Suprapubic skin (tissue), 4 donors: Measurements from ENCODE around the gene MGAT5. TPM values are rescaled to one million over a fixed set of nuclear protein-coding genes. Genes with fewer than 3 reads are reported as not detected.

Experiments
- DNase-seq, 2 donors: peaks; one replicate each; pipeline ENCODE4 v3.0.0-alpha.2; 2019; ENCODE audit warnings: low spot score in 2 of 2
- H3K27ac ChIP-seq: fragments of 200-600 bp; sonication (generic); one replicate; pipeline ENCODE4 v1.5.1; 2019
- H3K27me3 ChIP-seq: fragments of 200-600 bp; sonication (generic); one replicate; pipeline ENCODE4 v1.5.1; 2019
- H3K36me3 ChIP-seq: fragments of 200-600 bp; sonication (generic); one replicate; pipeline ENCODE4 v1.5.1; 2019
- H3K4me1 ChIP-seq: fragments of 200-600 bp; sonication (generic); one replicate; pipeline ENCODE4 v1.5.1; 2019
- H3K4me3 ChIP-seq: fragments of 200-600 bp; sonication (generic); one replicate; pipeline ENCODE4 v1.5.1; 2019; ENCODE audit warnings: mild to moderate bottlenecking
- H3K9me3 ChIP-seq: fragments of 200-600 bp; sonication (generic); one replicate; pipeline ENCODE4 v1.5.1; 2019
- EP300 ChIP-seq: sonication (generic); formaldehyde crosslinking; IDR thresholded peaks from one replicate; pipeline ENCODE4 v1.6.1; 2017; ENCODE audit warnings: antibody characterized with exemption
- POLR2A ChIP-seq, 2 donors: fragments of 450-650 bp; IDR thresholded peaks; one replicate each; pipeline ENCODE4 v1.6.1; 2017; ENCODE audit warnings: antibody characterized with exemption in 2 of 2, mild to moderate bottlenecking in 2 of 2, moderate library complexity in 2 of 2
- POLR2AphosphoS5 ChIP-seq, 3 donors: sonication (generic); formaldehyde crosslinking; IDR thresholded peaks; one replicate each; pipeline ENCODE4 v1.6.1; 2017; ENCODE audit warnings: antibody characterized with exemption in 3 of 3
- WGBS: methylation state at CpG from one replicate; pipeline ENCODE4 v1.1.5; 2018; 5-methylcytosine and 5-hydroxymethylcytosine counted together
- total RNA-seq, 4 donors: library from RNA; depleted of rRNA; stranded (reverse); fragments of >200 nt; gene quantifications; one replicate each; pipeline ENCODE4 v1.1.0, GENCODE V29; 2016
- TF ChIP-seq, protein P1 (sequence below), 2 donors: fragments of 200-600 bp in 1 of 2; fragments of 450-650 bp in 1 of 2; sonication (generic) in 1 of 2; IDR thresholded peaks; one replicate each; pipeline ENCODE4 v1.5.1; 2016 to 2019; ENCODE audit warnings: antibody characterized with exemption in 2 of 2, mild to moderate bottlenecking in 1 of 2, moderate library complexity in 1 of 2

The MGAT5 gene
- total RNA-seq, 4 donors from 2014 or later = 16.9 to 42.1 (median 32.9) TPM

DNA sequence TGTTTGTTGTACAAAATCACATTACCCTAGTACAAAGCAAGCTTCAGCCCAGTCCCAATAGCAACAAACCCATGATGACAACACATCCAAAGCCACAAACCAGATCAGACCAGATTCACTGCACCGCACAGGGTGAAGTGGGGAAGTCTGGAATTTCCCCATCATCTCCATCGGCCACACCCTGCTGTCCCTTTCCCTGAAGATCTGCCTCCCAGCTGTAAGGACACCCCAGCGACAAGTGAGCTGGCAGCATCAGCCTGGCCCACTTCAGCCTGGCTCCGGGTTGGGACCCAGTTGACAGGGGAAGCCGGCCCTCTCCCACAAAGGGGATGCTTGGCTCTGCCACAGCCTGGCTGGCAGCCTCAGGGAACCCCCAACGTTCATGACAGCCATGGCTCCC lies 207.6 kb downstream of the MGAT5 start:
- H3K27me3 ChIP-seq = no peaks in the 10 kb centered on the region
- 44% methylated on average over 3 of the region's 6 CpGs for WGBS
- TF ChIP-seq EP300 (no peak), POLR2AphosphoS5 (IDR thresholded peaks at IDR 0.05) (no peak), POLR2A (IDR thresholded peaks at IDR 0.05) (no peak)
- TF ChIP-seq, protein P1, sequence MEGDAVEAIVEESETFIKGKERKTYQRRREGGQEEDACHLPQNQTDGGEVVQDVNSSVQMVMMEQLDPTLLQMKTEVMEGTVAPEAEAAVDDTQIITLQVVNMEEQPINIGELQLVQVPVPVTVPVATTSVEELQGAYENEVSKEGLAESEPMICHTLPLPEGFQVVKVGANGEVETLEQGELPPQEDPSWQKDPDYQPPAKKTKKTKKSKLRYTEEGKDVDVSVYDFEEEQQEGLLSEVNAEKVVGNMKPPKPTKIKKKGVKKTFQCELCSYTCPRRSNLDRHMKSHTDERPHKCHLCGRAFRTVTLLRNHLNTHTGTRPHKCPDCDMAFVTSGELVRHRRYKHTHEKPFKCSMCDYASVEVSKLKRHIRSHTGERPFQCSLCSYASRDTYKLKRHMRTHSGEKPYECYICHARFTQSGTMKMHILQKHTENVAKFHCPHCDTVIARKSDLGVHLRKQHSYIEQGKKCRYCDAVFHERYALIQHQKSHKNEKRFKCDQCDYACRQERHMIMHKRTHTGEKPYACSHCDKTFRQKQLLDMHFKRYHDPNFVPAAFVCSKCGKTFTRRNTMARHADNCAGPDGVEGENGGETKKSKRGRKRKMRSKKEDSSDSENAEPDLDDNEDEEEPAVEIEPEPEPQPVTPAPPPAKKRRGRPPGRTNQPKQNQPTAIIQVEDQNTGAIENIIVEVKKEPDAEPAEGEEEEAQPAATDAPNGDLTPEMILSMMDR (IDR thresholded peaks at IDR 0.05) = no peak
- no peak overlapping the region for H3K4me3 ChIP-seq
- no peaks in the 10 kb centered on the region for H3K36me3 ChIP-seq
- no peaks in the 10 kb centered on the region for H3K9me3 ChIP-seq
- peaks cover 6% of the 10 kb centered on the region for H3K4me1 ChIP-seq
- H3K27ac ChIP-seq = no peak overlapping the region
- DNase-seq = peak in 1 of 2 donors; percentile 57

DNA sequence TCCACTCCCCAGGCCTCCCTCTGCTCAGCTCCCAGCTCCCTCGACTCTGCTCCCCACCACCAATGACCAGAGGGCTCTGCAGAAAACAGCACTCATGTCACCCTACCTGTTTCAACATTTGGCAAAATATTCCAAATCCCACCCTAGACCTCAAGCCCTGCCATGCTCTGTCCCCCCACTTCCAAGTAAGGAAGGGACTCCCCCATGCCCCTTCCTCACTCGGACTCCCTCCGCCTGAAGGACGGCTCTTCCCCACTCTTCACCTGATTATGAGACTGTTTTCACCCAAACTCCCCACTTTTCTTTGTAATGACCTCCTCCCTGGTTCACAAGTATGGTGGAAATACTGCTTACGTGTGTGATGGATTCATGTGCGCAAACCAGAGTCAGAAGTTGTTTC lies 208.4 kb downstream of the MGAT5 start:
- Histone ChIP-seq H3K4me3 (no peak overlapping the region), H3K36me3 (no peaks in the 10 kb centered on the region), H3K27me3 (no peaks in the 10 kb centered on the region), H3K9me3 (no peaks in the 10 kb centered on the region), H3K27ac (no peak overlapping the region), H3K4me1 (peaks cover 6% of the 10 kb centered on the region)
- 93% methylated on average over 6 of the region's 6 CpGs for WGBS
- TF ChIP-seq POLR2AphosphoS5 (IDR thresholded peaks at IDR 0.05) = no peak
- no peak for TF ChIP-seq EP300
- TF ChIP-seq, protein P1 (IDR thresholded peaks at IDR 0.05) = no peak
- no peak for TF ChIP-seq POLR2A (IDR thresholded peaks at IDR 0.05)
- peak in 1 of 2 donors; percentile 47 for DNase-seq

DNA sequence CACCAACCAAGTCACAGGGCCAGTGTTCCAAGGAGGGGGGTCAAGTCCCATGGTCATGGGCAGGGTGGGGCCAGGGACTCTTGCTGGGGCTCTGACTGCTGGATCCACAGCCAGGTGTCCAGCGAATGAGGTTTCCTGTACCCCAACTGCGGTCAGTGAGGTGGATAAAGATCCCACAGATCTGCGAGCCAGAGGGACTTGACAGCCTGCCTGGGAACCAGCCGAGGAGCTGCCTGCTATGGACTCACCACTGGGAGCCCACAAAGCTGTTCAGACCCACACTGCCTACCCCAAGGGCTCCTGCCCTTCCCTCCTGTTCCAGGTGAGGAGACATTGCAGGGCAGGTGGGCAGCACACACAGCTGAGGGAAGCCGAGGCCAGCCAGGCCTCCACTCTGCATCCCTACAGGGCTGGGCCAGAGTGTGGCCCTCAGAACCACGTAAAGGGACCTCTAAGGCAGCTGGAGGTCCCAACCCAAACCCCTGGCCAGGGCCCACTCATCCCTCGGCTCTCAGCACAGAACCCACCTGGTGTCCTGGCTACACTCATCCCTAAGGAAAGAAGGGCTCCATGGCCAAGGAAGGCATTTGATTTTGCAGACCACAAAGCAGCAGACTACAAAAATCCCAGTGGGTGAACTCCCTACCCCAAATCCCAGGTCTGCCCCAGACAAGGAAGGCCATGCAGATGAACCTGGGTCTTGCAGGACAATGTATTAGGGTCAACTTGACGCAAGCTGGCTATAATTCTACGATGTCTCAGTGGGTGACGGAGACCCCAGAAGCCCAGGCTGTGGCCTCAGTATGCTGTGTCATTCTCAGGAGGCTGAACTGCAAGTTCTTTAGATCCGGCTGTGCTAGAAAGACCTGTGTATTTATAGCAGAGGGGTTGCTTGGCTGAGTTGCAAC lies 209.2 kb downstream of the MGAT5 start:
- H3K4me1 ChIP-seq = peaks cover 6% of the 10 kb centered on the region
- H3K9me3 ChIP-seq = no peaks in the 10 kb centered on the region
- H3K4me3 ChIP-seq = no peak overlapping the region
- TF ChIP-seq, protein P1 (IDR thresholded peaks at IDR 0.05) = no peak
- TF ChIP-seq POLR2AphosphoS5 (IDR thresholded peaks at IDR 0.05) (no peak), EP300 (no peak), POLR2A (IDR thresholded peaks at IDR 0.05) (no peak)
- H3K27ac ChIP-seq = no peak overlapping the region
- no peaks in the 10 kb centered on the region for H3K27me3 ChIP-seq
- peak in 1 of 2 donors; percentile 55 for DNase-seq
- WGBS = 93% methylated on average over 10 of the region's 11 CpGs
- no peaks in the 10 kb centered on the region for H3K36me3 ChIP-seq

DNA sequence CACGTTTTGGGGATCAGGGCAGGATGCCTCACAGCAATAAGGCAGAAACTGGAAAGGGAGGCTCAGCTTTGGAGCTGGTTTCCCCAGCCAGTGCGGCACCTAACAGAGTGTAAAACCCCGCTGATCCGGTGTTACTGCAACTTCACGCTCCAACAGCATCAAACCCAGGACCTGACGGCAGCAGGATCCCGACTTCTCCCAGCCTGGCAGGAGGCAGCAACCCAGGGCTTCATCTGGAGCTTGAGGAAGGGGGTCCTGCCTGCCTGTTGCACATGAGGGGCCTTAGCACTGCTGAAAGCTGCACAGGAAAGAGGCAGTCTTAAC lies 209.8 kb downstream of the MGAT5 start:
- Histone ChIP-seq H3K4me1 (peaks cover 6% of the 10 kb centered on the region), H3K27me3 (no peaks in the 10 kb centered on the region), H3K9me3 (no peaks in the 10 kb centered on the region), H3K27ac (no peak overlapping the region), H3K4me3 (no peak overlapping the region), H3K36me3 (no peaks in the 10 kb centered on the region)
- 88% methylated on average over 6 of the region's 7 CpGs for WGBS
- TF ChIP-seq EP300 = no peak
- TF ChIP-seq, protein P1 (IDR thresholded peaks at IDR 0.05) = no peak
- no peak for TF ChIP-seq POLR2A (IDR thresholded peaks at IDR 0.05)
- no peak for TF ChIP-seq POLR2AphosphoS5 (IDR thresholded peaks at IDR 0.05)
- peak in 1 of 2 donors; percentile 44 for DNase-seq

DNA sequence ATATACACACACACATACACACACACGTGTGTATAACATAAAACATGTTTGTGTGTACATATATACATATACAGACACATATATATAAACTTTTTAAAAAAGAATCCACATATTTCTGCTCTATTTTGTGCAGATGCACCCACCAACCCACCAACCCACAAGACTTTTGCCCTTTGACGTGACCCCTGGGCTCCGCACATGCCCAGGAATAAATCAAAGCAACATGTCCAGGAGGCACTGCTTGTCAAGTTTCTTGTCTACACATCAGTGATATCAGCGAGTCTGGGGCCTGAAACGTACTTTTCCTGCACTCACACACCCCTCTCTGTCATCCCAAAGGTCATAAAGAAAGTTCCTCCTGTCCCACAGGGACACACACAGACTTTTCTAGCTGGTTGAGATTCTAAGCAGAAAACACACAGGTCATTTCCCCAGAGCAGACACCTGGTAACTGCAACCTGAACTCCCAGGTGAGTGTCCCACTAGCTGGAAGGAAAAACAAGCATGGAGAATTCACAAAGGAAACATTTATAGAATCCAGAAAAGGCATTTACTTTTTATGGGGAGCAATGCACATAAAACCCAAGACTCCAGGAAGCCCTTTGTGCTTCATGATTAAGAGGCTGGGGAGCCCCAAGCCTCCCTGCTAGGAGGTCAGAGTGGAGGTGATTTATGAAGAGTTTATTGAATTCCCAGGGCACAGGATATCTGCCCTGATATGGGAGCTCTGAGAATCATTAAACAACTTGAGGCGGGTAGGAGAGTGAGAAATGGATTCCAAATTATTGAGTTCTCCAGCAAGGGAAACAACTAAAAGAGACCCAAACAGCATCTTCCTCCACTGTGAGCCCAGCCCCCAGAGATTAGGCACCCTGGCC lies 211.6 kb downstream of the MGAT5 start:
- no peak for TF ChIP-seq EP300

More for the DNA sequence above, 211.6 kb downstream of the MGAT5 start:
- H3K27ac ChIP-seq = no peak overlapping the region
- DNase-seq = no peak
- H3K4me3 ChIP-seq = no peak overlapping the region
- no peaks in the 10 kb centered on the region for H3K27me3 ChIP-seq
- H3K4me1 ChIP-seq = peaks cover 6% of the 10 kb centered on the region
- WGBS = 79% methylated on average over 6 of the region's 6 CpGs
- no peaks in the 10 kb centered on the region for H3K9me3 ChIP-seq
- no peaks in the 10 kb centered on the region for H3K36me3 ChIP-seq
